Natural killer cell (primary cell): Measurements from ENCODE around the gene PLIN4. TPM values are rescaled to one million over a fixed set of nuclear protein-coding genes. Genes with fewer than 3 reads are reported as not detected.

ENCODE experiments used
- ATAC-seq, 3 donors: fragments of 150-1000 bp in 2 of 3; fragments of 200-7000 bp in 1 of 3; cut with Tn5 transposase; 1 replicate in 1 of 3; 2 replicates in 2 of 3; pipeline ENCODE4 v1.10.0; 2021; ENCODE audit warnings: mild to moderate bottlenecking in 2 of 3, moderate library complexity in 2 of 3
- DNase-seq, 2 donors: peaks; one replicate each; pipeline versions ENCODE4 v3.0.0 to v3.0.0-alpha.2; 2013 to 2021; ENCODE audit warnings: mixed read lengths in 1 of 2
- H3K27ac ChIP-seq: one replicate; pipeline ENCODE4 v1.5.1; 2013; ENCODE audit warnings: mild to moderate bottlenecking, low read length
- H3K27me3 ChIP-seq: one replicate; pipeline ENCODE4 v1.6.1; 2013; ENCODE audit warnings: low read length; ENCODE audit not compliant: control insufficient read depth, insufficient read depth
- H3K36me3 ChIP-seq: one replicate; pipeline ENCODE4 v1.6.1; 2013; ENCODE audit warnings: low read length; ENCODE audit not compliant: control insufficient read depth, insufficient read depth
- H3K4me1 ChIP-seq: one replicate; pipeline ENCODE4 v1.6.1; 2013; ENCODE audit warnings: low read length; ENCODE audit not compliant: control insufficient read depth, insufficient read depth
- H3K4me3 ChIP-seq: one replicate; pipeline ENCODE4 v1.5.1; 2013; ENCODE audit warnings: low read length
- H3K9me3 ChIP-seq: one replicate; pipeline ENCODE4 v1.6.1; 2013; ENCODE audit warnings: low read length; ENCODE audit not compliant: control insufficient read depth, insufficient read depth
- H3K27ac Mint-ChIP-seq, 2 donors: one replicate each; pipeline ENCODE4 v1.8.0; 2022; ENCODE audit warnings: mild to moderate bottlenecking in 2 of 2, mixed read lengths in 2 of 2, moderate library complexity in 1 of 2
- H3K27me3 Mint-ChIP-seq, 2 donors: one replicate each; pipeline ENCODE4 v1.8.0; 2022; ENCODE audit warnings: low read depth in 2 of 2, mixed read lengths in 2 of 2
- H3K36me3 Mint-ChIP-seq: one replicate; pipeline ENCODE4 v1.8.0; 2022; ENCODE audit warnings: mixed read lengths
- H3K4me1 Mint-ChIP-seq, 2 donors: one replicate each; pipeline ENCODE4 v1.8.0; 2022; ENCODE audit warnings: mixed read lengths in 2 of 2
- H3K4me3 Mint-ChIP-seq: one replicate; pipeline ENCODE4 v1.8.0; 2022; ENCODE audit warnings: mild to moderate bottlenecking, moderate library complexity, mixed read lengths
- H3K9me3 Mint-ChIP-seq, 2 donors: one replicate each; pipeline ENCODE4 v1.8.0; 2022; ENCODE audit warnings: mixed read lengths in 2 of 2
- WGBS: methylation state at CpG from one replicate; pipeline ENCODE4 v1.1.7; 2013; ENCODE audit warnings: missing lambda C conversion rate; ENCODE audit not compliant: insufficient coverage; 5-methylcytosine and 5-hydroxymethylcytosine counted together
- intact Hi-C: fragments of 100-400 bp; cut with micrococcal nuclease; formaldehyde crosslinking; loops from one replicate; pipeline ENCODE4 v1.14.2; 2022
- total RNA-seq, 4 donors: library from RNA; stranded (reverse); fragments of 120-200 nt in 1 of 4; gene quantifications; one replicate each; pipeline versions ENCODE4 v1.2.3 to v1.2.4, GENCODE V29; 2013 to 2022
- TF ChIP-seq, protein P1 (sequence below): fragments of 200-600 bp; IDR thresholded peaks from one replicate; pipeline ENCODE4 v1.8.0; 2022; ENCODE audit warnings: antibody characterized with exemption

Gene PLIN4
- total RNA-seq, 3 donors from 2014 or later (not counting 1 experiment from before 2014, with no cell fraction given): 0.33 TPM; not detected in 2

DNA sequence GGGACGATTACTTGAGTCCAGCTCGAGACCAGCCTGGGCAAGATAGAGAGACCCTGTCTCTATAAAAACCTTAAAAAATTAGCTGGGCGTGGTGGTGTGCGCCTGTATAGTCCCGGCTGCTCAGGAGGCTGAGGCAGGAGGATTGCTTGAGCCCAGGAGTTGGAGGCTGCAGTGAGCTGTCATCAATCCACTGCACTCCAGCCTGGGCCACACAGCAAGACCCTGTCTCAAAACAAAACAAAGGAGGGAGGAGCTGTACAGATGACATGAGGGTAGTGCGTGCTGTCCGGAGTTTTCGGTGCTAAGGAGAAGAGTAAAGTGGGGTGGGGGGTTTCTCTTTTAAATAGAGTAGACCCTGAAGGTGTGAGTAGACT, 23.6 kb downstream of the PLIN4 start:
- Mint-ChIP-seq H3K4me3 (no peak overlapping the region), H3K9me3 (no peaks in the 10 kb centered on the region), H3K27ac (no peak overlapping the region), H3K27me3 (no peaks in the 10 kb centered on the region), H3K4me1 (no peaks in the 10 kb centered on the region), H3K36me3 (no peaks in the 10 kb centered on the region)
- H3K27me3 ChIP-seq: no peaks in the 10 kb centered on the region
- no peak overlapping the region for H3K4me3 ChIP-seq
- no peak overlapping the region for H3K27ac ChIP-seq
- peaks cover 50% of the 10 kb centered on the region for H3K36me3 ChIP-seq
- ATAC-seq (no peak), DNase-seq (no peak)
- no peaks in the 10 kb centered on the region for H3K4me1 ChIP-seq
- TF ChIP-seq, protein P1, sequence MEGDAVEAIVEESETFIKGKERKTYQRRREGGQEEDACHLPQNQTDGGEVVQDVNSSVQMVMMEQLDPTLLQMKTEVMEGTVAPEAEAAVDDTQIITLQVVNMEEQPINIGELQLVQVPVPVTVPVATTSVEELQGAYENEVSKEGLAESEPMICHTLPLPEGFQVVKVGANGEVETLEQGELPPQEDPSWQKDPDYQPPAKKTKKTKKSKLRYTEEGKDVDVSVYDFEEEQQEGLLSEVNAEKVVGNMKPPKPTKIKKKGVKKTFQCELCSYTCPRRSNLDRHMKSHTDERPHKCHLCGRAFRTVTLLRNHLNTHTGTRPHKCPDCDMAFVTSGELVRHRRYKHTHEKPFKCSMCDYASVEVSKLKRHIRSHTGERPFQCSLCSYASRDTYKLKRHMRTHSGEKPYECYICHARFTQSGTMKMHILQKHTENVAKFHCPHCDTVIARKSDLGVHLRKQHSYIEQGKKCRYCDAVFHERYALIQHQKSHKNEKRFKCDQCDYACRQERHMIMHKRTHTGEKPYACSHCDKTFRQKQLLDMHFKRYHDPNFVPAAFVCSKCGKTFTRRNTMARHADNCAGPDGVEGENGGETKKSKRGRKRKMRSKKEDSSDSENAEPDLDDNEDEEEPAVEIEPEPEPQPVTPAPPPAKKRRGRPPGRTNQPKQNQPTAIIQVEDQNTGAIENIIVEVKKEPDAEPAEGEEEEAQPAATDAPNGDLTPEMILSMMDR: no peak
- 99% methylated on average over 8 of the region's 8 CpGs for WGBS
- no peaks in the 10 kb centered on the region for H3K9me3 ChIP-seq
- intact Hi-C loops: no loop called here

GRCh38 chr19:4493929-4494690, 24.2 kb downstream of the PLIN4 start:
- H3K27me3 Mint-ChIP-seq: no peaks in the 10 kb centered on the region
- H3K27ac ChIP-seq: no peak overlapping the region
- TF ChIP-seq, protein P1: no peak
- no peak overlapping the region for H3K27ac Mint-ChIP-seq
- no peaks in the 10 kb centered on the region for H3K9me3 ChIP-seq
- no peaks in the 10 kb centered on the region for H3K27me3 ChIP-seq
- DNase-seq (no peak), ATAC-seq (no peak)
- H3K4me3 ChIP-seq: no peak overlapping the region
- H3K4me1 Mint-ChIP-seq: no peaks in the 10 kb centered on the region
- 97% methylated on average over 61 of the region's 61 CpGs for WGBS
- no peaks in the 10 kb centered on the region for H3K9me3 Mint-ChIP-seq
- H3K36me3 ChIP-seq: peaks cover 56% of the 10 kb centered on the region
- no peaks in the 10 kb centered on the region for H3K4me1 ChIP-seq
- no peak overlapping the region for H3K4me3 Mint-ChIP-seq
- H3K36me3 Mint-ChIP-seq: no peaks in the 10 kb centered on the region
- intact Hi-C loops: no loop called here

GRCh38 chr19:4493104-4493928, 25.0 kb downstream of the PLIN4 start:
- ATAC-seq (no peak), DNase-seq (no peak)
- Mint-ChIP-seq H3K36me3 (no peaks in the 10 kb centered on the region), H3K27me3 (no peaks in the 10 kb centered on the region), H3K4me1 (no peaks in the 10 kb centered on the region), H3K9me3 (no peaks in the 10 kb centered on the region), H3K4me3 (no peak overlapping the region), H3K27ac (no peak overlapping the region)
- Histone ChIP-seq H3K9me3 (no peaks in the 10 kb centered on the region), H3K4me3 (no peak overlapping the region), H3K27me3 (no peaks in the 10 kb centered on the region), H3K36me3 (peaks cover 55% of the 10 kb centered on the region), H3K4me1 (no peaks in the 10 kb centered on the region), H3K27ac (no peak overlapping the region)
- TF ChIP-seq, protein P1: no peak
- intact Hi-C loops: no loop called here
- 92% methylated on average over 41 of the region's 41 CpGs for WGBS
